ENCODE results near the gene APOE. TPM values are rescaled to one million over a fixed set of nuclear protein-coding genes. Genes with fewer than 3 reads are reported as not detected.

Gene APOE
- total and polyA plus RNA-seq, 9 of the 15 experiments (the other 6 are each of a cell fraction or from before 2014, with no cell fraction given): 0.14 to 180 (median 58.1) TPM; not detected in 1

DNA sequence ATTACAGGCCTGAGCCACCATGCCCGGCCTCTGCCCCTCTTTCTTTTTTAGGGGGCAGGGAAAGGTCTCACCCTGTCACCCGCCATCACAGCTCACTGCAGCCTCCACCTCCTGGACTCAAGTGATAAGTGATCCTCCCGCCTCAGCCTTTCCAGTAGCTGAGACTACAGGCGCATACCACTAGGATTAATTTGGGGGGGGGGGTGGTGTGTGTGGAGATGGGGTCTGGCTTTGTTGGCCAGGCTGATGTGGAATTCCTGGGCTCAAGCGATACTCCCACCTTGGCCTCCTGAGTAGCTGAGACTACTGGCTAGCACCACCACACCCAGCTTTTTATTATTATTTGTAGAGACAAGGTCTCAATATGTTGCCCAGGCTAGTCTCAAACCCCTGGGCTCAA is 4.2 kb downstream of the APOE start (continued):
- TF ChIP-seq, protein P1, sequence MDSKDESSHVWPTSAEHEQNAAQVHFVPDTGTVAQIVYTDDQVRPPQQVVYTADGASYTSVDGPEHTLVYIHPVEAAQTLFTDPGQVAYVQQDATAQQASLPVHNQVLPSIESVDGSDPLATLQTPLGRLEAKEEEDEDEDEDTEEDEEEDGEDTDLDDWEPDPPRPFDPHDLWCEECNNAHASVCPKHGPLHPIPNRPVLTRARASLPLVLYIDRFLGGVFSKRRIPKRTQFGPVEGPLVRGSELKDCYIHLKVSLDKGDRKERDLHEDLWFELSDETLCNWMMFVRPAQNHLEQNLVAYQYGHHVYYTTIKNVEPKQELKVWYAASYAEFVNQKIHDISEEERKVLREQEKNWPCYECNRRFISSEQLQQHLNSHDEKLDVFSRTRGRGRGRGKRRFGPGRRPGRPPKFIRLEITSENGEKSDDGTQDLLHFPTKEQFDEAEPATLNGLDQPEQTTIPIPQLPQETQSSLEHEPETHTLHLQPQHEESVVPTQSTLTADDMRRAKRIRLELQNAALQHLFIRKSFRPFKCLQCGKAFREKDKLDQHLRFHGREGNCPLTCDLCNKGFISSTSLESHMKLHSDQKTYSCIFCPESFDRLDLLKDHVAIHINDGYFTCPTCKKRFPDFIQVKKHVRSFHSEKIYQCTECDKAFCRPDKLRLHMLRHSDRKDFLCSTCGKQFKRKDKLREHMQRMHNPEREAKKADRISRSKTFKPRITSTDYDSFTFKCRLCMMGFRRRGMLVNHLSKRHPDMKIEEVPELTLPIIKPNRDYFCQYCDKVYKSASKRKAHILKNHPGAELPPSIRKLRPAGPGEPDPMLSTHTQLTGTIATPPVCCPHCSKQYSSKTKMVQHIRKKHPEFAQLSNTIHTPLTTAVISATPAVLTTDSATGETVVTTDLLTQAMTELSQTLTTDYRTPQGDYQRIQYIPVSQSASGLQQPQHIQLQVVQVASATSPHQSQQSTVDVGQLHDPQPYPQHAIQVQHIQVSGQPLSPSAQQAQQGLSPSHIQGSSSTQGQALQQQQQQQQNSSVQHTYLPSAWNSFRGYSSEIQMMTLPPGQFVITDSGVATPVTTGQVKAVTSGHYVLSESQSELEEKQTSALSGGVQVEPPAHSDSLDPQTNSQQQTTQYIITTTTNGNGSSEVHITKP (IDR thresholded peaks at IDR 0.05; ENCODE audit: partially characterized antibody): peak; percentile 98
- TF ChIP-seq CEBPG (CRISPR knock-in tag; IDR thresholded peaks at IDR 0.05): no peak
- no peak for TF ChIP-seq CEBPG (tag; conservative IDR thresholded peaks at IDR 0.05 in 1 of 2, IDR thresholded peaks at IDR 0.05 in 1 of 2)
- TF ChIP-seq ETS2 (tag; IDR thresholded peaks at IDR 0.05; ENCODE audit: borderline replicate concordance, poor library complexity, severe bottlenecking): no peak
- TF ChIP-seq RB1 (IDR thresholded peaks at IDR 0.05; ENCODE audit: low read depth): 0 out of 2 replicates have a peak, but pooled peaks have one; percentile 13
- TF ChIP-seq, protein P2, sequence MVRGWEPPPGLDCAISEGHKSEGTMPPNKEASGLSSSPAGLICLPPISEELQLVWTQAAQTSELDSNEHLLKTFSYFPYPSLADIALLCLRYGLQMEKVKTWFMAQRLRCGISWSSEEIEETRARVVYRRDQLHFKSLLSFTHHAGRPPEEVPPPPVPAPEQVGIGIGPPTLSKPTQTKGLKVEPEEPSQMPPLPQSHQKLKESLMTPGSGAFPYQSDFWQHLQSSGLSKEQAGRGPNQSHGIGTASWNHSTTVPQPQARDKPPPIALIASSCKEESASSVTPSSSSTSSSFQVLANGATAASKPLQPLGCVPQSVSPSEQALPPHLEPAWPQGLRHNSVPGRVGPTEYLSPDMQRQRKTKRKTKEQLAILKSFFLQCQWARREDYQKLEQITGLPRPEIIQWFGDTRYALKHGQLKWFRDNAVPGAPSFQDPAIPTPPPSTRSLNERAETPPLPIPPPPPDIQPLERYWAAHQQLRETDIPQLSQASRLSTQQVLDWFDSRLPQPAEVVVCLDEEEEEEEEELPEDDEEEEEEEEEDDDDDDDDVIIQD (CRISPR knock-in tag; IDR thresholded peaks at IDR 0.05): no peak
- TF ChIP-seq, protein P3, sequence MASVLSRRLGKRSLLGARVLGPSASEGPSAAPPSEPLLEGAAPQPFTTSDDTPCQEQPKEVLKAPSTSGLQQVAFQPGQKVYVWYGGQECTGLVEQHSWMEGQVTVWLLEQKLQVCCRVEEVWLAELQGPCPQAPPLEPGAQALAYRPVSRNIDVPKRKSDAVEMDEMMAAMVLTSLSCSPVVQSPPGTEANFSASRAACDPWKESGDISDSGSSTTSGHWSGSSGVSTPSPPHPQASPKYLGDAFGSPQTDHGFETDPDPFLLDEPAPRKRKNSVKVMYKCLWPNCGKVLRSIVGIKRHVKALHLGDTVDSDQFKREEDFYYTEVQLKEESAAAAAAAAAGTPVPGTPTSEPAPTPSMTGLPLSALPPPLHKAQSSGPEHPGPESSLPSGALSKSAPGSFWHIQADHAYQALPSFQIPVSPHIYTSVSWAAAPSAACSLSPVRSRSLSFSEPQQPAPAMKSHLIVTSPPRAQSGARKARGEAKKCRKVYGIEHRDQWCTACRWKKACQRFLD (CRISPR knock-in tag; IDR thresholded peaks at IDR 0.05): no peak
